Occipital lobe (tissue), 2 donors: ENCODE results near the gene FAM181B. TPM values are rescaled to one million over a fixed set of nuclear protein-coding genes. Genes with fewer than 3 reads are reported as not detected.

Experiments
- DNase-seq: peaks from one replicate; lab custom pipeline; 2025; lab: John Stamatoyannopoulos, UW
- total RNA-seq: library from RNA; depleted of rRNA; stranded (reverse); fragments of >200 nt; gene quantifications from one replicate; pipeline ENCODE4 v1.2.3, GENCODE V29; 2014

FAM181B gene, protein sequence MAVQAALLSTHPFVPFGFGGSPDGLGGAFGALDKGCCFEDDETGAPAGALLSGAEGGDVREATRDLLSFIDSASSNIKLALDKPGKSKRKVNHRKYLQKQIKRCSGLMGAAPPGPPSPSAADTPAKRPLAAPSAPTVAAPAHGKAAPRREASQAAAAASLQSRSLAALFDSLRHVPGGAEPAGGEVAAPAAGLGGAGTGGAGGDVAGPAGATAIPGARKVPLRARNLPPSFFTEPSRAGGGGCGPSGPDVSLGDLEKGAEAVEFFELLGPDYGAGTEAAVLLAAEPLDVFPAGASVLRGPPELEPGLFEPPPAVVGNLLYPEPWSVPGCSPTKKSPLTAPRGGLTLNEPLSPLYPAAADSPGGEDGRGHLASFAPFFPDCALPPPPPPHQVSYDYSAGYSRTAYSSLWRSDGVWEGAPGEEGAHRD
- total RNA-seq, result 9.7 TPM

DNA sequence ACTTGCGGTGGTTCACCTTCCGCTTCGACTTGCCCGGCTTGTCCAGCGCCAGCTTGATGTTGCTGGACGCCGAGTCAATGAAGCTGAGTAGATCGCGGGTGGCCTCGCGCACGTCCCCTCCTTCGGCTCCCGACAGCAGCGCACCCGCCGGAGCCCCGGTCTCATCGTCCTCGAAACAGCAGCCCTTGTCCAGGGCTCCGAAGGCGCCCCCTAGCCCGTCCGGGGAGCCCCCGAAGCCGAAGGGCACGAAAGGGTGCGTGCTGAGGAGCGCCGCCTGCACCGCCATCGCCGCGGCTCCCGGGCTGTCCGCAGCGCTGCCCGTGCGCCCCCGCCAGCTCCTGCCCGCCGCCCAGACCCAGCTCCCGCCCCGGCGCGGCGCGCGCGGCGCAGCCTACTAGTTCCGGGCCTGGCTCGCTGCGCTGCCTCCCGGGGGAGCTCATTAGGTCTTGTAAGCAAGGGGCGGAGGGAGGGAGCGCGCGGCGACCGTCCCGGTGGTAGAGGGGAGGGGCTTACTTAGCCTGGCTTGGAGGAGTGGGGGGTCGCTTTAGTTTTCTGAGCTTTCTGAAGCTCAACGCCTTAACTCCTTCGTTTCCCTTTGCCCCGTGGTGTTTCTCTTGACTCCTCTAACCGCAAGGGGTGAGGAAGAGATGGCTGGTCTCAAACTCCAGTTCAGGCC lies at the start of gene FAM181B:
Gene FAM181B (minus strand): TSS at position 421 of the 676 bp plus-strand sequence. CDS start 135 bp downstream, at position 286.
- peak; percentile 77 for DNase-seq

DNA sequence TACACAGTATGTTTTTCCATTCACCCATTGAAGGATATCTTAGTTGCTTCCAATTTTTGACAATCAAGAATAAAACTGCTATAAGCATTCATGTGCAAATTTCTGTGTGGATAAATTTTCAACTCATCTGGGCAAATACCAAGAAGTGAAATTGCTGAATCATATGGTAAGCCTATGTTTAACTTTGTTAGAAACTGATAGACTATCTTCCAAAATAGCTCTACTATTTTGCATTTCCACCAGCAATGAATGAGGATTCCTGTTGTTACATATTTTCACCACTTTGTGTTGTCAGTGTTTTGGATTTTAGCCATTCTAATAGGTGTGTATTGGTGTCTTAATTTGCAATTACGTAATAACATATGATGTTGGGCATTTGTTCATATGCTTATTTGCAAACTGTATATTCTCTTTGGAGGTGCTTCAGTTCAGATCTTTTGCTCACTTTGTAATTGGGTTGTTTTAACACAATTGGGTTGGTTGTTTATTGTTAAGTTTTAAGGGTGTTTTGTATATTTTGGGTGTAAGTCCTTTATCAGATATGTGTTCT lies 49.2 kb upstream of the FAM181B start:
- no peak for DNase-seq

DNA sequence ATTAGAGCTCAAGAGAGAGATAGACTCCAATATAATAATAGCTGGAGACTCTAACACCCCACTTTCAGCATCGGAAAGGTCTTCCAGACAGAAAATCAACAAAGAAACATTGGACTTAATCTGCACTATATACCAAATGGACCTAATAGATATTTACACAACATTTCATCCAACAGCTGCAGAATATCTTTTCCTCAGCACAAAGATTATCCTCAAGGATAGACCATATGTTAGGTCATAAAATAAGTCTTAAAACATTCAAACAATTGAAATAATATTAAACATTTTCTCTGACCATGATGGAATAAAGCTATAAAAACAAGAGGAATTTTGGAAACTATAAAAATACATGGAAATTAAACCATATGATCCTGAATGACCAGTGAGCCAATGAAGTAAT lies 45.1 kb upstream of the FAM181B start:
- no peak for DNase-seq

DNA sequence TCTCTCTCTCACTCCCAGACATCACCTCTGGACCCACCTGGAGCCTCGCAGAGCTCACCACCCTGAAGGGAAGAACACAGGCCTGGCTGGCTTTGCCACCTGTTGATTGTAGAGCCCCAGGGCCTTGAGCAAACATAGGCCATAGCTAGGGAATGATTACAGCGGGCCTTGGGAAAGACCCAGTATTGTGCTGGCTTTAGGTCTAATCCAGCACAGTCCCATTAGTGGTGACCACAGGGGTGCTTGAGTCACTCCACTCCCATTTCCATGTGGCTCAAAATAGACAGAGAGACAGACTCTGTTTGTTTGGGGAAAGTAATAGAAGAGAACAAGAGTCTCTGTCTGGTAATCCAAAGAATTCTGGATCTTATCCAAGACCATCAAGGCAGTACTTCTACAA lies 42.7 kb upstream of the FAM181B start:
- DNase-seq, result no peak

DNA sequence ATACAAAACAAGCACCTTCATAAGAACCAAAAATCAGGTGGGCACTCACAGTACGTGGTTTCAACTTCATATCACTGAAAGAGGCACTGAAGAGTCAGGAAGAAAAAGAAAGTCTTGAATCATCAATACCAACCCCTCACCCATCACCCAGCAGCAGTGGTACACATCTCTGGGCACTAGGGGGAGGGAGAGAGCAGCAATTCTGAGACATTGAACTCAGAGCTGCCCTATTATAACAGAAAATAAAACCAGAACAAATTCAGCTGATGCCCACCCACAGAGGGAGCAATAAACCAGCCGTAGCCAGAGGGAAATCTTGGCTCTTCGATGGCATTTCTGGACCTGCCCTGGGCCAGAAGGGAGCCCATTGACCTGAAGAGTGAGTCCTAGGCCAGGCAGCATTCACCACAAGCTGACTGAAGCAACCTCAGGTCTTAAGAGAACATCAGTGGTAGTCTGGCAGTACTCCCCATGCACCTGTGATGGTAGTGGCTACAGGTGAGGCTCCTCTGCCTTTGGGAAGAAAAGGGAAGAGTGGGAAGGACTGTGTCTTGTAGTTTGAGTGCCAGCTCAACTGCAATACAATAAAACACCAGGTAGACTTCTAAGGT lies 42.2 kb upstream of the FAM181B start:
- DNase-seq, result no peak

DNA sequence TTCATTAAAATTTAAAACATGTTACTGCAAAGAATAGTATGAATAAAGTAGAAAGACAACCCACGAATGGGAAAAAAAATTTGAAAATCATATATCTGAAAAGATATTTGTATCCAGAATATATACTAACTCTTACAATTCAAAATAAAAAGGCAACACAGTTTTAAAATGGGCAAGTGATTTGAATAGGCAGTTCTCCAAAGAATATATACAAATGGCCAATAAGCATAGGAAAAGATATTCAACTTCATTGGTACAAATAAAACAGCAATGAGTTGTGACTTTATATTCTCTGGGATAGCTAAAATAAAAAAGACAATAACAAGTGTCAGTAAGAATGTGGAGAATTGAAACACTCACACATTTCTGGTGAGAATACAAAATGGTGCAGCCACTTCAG lies 41.6 kb upstream of the FAM181B start:
- no peak for DNase-seq

DNA sequence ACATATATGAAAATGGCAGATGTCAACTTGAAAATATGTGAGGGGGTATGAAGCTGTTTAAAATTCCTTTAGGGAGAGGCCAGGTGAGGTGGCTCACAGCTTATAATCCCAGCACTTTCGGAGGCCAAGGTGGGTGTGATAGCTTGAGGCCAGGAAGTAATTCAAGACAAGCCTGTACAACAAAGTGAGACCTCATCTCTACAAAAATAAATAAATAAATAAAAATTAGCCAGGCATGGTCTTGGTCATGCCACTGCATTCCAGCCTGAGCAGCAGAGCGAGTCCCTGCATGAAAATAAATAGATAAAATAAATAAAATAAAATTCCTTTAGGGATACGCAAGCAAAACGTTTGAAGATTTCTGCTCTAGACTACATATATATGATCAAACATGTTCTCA lies 38.1 kb upstream of the FAM181B start:
- no peak for DNase-seq

DNA sequence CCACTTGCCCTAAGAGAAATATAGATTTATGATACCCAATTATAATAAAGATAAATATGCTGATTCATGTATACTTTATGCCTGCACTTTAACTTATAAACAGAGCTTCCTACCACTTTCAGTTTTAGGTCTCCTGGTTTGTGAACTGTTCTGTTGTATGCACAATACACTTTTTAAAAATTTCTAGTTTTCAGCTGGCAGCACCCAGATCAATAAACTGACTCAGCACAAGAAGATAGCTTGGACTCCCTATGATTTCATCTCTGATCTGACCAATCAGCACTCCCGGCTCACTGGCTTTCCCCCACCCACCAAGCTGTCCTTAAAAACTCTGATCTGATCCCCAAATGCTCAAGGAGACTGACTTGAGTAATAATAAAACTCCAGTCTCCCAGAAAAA lies 33.5 kb upstream of the FAM181B start:
- no peak for DNase-seq

DNA sequence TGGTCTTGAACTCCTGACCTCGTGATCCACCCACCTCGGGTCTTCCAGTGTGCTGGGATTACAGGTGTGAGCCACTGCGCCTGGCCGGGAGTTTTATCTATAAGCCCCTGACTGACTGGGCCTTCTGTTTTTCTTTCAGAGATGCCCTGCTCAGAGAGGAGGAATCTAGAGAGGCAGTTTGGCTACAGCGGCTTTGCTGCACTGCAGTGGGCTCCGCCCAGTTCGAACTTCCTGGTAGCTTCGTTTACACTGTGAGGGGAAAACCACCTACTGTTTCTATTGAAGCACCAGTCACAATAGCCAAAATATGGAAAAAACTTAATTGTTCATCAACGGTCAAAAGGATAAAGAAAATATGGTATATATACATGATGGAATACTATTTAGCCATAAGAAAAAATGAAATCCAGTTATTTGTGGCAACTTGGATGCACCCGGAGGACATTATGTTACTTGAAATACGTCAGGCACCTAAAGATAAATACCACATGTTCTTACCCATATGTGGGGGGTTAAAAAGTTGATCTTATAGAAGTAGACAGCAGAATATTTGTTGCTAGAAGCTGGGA lies 31.9 kb upstream of the FAM181B start:
- no peak for DNase-seq

DNA sequence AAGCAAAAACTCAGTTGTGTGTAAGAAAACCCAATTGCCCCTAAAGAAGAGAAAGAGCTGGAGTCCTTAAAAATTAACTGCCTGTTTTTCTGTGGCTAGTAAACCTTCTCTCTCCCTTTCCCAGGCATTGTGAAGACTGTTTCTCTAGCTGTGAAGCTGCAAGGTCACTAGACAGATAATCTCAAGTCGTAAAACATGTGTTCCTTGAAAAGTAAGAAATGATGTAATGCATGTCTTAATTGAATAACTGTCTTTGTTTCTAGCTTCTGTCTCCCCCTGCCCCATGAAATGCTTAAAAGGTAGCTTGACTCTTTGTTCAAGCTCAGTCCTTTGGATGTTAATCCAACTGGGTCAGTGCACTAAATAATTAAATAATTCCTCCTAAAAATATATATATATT lies 29.5 kb upstream of the FAM181B start:
- DNase-seq, result no peak

DNA sequence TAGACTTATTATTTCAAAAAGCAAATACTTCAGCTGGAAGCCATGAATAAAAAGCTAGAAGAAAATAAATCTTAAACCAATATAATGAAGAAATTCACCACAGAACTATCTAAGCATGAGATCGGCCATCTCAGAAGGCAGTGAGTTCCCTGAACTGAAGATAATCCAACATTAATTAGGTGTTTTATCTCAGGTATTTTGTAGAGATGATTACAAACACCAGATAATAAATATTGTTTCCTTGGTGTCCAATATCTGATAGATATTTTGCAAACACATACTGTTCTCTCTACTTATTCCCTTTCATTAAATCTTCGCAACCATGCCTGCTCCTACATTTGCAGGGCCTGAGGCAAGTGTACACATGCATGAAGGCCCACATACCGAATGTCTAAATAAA lies 26.0 kb upstream of the FAM181B start:
- no peak for DNase-seq

DNA sequence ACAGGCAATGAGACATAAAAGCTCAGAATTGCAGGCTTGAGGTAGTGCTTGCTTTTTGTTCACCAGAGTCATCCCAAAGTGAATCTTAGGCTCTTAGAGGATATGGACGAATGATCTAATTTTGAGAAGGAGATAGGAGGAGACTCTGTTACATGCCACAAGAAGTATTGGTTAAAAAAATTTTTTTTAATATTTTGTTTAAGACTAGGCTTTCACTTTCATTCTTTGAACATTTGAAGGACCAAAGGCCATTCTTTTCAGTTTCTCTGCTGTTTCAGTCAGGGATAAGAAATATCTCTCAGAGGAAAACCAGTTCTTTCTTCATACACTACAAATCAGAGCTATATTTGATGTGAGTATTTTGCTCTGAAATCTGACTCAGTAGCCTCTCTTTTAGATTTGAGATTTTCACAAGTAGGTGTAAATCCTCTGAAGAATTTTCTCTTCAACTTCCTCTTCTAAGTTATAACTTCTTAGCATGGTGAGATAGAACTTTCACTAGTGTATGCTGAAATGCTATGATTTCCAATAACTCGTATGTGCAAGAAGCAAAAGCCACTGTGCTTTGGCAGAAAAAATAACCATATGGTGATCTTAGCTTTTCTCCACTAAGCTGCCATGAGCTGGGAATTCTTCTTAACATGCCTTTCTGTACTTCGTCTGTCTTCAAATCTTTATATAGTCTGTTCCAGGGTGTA lies 24.1 kb upstream of the FAM181B start:
- no peak for DNase-seq

DNA sequence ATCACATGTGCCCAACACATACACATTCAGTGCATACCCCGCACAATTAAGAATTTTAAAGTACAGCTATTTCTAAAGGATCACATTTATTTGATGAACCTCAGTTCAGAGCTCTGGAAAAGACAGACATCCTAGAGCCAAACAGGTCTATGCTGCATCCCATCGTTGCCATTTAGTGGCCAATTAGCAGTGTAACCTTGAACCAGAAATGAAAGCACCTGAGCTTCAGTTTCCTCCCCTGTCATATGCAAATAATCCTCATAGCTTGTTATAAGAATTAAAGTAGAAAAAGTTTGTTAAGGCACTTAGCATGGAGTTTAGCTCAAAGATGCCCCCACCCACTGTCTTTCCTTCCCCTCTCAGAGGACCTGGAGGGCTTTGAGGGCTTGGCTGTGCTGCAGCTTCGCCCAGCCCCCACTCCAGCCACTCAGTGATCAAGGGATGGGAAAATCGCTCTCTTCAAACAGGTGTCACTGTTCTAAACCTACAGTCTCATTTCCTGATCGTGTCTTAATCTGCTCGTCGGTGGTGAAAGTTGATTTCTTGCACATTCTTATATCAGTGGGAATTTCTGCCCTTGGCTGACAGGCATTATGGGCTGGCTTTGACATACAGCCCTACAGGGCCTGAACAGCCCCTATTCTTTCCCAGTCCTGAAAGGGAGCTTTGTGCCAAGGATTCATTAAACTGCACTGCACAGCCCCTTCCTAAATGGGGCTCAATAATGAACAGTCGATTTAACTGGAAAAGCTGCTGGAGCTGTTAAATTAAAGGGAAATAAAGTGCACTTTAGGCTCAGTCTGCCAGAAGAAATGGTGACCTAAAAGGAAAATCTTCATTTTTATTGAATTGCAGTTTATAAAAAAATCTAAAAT lies 23.3 kb upstream of the FAM181B start:
- DNase-seq, result peak; percentile 45

DNA sequence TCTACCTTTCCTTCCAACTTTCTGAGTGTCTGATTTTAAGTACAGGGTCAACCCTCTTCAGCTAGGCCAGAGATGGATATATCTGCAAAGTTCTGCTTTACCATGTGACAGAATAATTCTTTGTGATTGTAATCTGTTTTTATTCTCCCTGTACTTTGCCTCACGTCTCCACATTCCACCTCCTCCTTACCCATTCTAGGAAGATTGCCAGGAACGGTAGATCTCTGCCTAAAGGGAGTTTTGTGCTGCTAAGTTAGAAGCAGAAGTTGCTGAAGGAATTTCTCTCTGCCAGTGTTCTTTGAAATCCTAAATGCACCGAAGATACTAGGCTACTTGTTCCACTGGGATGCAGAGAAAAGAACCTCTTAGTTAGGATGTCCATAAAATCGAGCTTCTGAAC lies 20.7 kb upstream of the FAM181B start:
- DNase-seq, result no peak

DNA sequence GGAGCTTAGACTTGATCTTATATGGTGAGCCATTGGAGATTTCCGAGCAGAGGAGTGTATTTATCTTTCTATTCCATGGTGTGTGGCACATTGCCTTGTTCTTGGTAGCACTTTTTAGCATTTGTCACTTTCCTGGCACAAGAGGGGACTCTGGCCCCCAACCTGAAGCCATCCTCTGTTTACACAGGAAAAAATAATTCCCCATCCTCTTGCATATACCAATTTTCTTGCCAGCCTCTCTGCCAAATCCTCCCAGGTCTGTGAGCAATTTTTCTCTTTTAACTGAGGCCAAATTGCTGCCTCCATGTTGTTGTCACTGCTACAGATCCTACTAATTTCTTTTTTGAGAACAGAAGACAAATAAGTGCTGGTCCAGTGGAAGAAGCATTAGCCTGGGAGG lies 20.3 kb upstream of the FAM181B start:
- DNase-seq, result no peak

DNA sequence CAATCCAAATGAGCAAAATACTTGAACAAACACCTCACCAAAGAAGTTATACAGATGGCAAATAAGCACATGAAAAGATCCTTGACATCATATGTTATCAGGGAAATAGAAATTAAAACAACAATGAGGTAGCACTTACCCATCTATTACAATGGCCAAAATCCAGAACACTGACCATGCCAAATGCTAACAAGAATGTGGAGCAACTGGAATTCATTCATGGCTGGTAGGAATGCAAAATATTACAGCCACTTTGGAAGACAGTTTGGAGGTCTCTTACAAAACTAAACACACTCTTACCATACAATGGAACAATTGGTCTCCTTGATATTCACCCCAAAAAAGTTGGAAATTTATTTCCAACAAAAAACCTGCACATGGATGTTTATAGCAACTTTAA lies 19.1 kb upstream of the FAM181B start:
- no peak for DNase-seq

DNA sequence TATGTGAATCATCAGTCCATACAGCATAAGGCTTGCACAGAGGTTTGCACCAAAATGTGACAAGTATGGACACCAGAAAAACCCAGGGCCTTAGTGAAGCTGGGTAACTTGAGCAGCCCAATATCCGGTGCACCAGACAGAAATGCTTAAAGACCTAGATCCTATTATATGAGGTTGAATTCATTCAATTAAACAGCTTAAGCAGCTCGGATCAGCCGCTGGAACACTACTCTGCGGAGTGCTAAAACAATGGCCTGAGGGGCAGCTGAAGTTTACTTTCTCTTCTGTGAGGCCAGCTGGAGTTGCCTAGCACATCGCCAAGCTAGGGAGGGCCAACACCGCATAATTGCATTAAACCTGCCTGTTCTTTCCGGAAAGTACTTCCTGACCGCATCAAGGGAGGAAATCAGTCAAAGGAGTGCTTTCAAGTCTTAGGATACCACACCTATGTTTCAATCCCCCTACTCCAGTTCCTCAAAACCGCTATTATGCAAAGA lies 17.0 kb upstream of the FAM181B start:
- DNase-seq, result no peak

DNA sequence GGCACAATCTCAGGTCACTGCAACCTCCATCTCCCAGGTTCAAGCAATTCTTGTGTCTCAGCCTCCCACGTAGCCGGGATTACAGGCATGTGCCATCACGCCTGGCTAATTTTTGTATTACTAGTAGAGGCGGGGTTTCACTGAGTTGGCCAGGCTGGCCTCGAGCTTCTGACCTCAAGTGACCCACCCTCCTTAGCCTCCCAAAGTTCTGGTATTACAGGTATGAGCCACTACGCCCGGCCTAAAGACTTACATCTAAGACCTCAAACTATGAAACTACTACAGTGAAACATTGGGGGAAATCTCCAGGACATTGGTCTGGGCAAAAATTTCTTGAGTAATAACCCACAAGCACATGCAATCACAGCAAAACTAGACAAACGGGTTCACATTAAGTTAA lies 13.8 kb upstream of the FAM181B start:
- DNase-seq, result no peak

DNA sequence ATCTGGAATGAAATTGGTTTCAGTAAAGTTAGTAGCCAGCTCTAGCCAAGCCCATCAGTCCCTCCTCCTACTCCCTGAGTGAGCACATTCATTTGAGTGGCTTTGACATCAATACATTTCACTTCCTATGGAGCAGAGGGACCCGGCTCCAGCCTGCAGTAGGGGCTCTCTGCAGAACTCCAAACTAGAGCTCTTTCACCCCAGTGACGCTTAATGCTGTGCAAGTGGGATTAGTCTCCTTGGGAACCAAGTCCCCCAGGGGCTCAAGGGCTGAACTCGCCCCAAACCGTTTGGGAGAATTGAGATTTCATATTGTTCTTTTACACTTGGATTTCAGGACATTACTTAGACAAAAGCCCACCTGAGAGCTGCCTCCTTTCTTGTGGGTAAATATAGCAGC lies 4.4 kb upstream of the FAM181B start:
- no peak for DNase-seq

DNA sequence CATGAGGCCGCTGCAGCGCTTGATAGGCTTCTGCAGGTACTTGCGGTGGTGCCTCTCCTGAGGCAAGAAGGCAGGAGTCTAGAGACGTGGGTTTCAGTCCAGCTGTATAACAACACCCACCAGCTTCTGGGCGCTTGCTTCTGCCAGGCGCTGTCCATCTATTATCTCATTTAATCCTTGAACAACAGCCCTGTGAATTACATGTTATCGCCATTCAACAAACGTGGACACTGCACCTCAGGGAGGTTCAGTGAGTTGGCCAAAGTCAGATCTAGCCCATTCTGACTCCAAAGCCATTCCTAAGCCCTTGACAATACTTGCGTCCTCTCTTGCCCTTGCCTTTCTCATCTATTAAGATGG lies 436 bp upstream of the FAM181B start:
- no peak for DNase-seq
